HS-5 (cell line): ENCODE data around the gene DRC1.

Source experiments
- DNase-seq: peaks from one replicate; pipeline ENCODE4 v3.0.0-alpha.2; 2012; ENCODE audit warnings: low read depth

Gene DRC1

GRCh38 chr2:26477911-26478253 lies 76.2 kb downstream of the DRC1 start, which contains the start of gene OTOF:
Gene OTOF, minus strand, starts transcription at chr2:26478124.
- no peak for DNase-seq

- DNase-seq = no peak
Measured at GRCh38 chr2:26478366-26478765, 76.6 kb downstream of the DRC1 start.

GRCh38 chr2:26479131-26479788 lies 77.5 kb downstream of the DRC1 start:
- DNase-seq = no peak

- no peak for DNase-seq
Measured at GRCh38 chr2:26479789-26480565, 78.3 kb downstream of the DRC1 start.

GRCh38 chr2:26480566-26481423 lies 79.1 kb downstream of the DRC1 start:
- DNase-seq = no peak

GRCh38 chr2:26481706-26482105 lies 80.0 kb downstream of the DRC1 start:
- no peak for DNase-seq

GRCh38 chr2:26482211-26483026 lies 80.7 kb downstream of the DRC1 start:
- no peak for DNase-seq

- DNase-seq = no peak
Measured at GRCh38 chr2:26483027-26483326, 81.3 kb downstream of the DRC1 start.

- DNase-seq = no peak
Measured at GRCh38 chr2:26483516-26483915, 81.8 kb downstream of the DRC1 start.

GRCh38 chr2:26483957-26484565 lies 82.3 kb downstream of the DRC1 start:
- no peak for DNase-seq

GRCh38 chr2:26484579-26484978 lies 82.9 kb downstream of the DRC1 start:
- no peak for DNase-seq

- no peak for DNase-seq
Measured at GRCh38 chr2:26485099-26485498, 83.4 kb downstream of the DRC1 start.

GRCh38 chr2:26485725-26486418 lies 84.2 kb downstream of the DRC1 start:
- DNase-seq = no peak

GRCh38 chr2:26486789-26487188 lies 85.1 kb downstream of the DRC1 start:
- no peak for DNase-seq

GRCh38 chr2:26487192-26487591 lies 85.5 kb downstream of the DRC1 start:
- DNase-seq = no peak

- DNase-seq = no peak
Measured at GRCh38 chr2:26488463-26489212, 86.9 kb downstream of the DRC1 start.

GRCh38 chr2:26489213-26489850 lies 87.6 kb downstream of the DRC1 start:
- DNase-seq = no peak

GRCh38 chr2:26491563-26492167 lies 89.9 kb downstream of the DRC1 start:
- no peak for DNase-seq

- DNase-seq = no peak
Measured at GRCh38 chr2:26492749-26493515, 91.2 kb downstream of the DRC1 start.
